RWPE2 (cell line): ENCODE data around the gene TEDC2.
A peak's percentile ranks its signal among the peaks of the same experiment; 100 is the strongest.

ENCODE experiments used
- ATAC-seq: fragments of 200-7000 bp; cut with Tn5 transposase; 3 replicates; pipeline ENCODE4 v1.9.1; 2021; ENCODE audit warnings: low read depth
- DNase-seq: peaks from one replicate; pipeline ENCODE4 v3.0.0-alpha.2; 2020; ENCODE audit warnings: low spot score
- H3K27ac ChIP-seq: fragments of 450-650 bp; 2 replicates; pipeline ENCODE4 v1.5.1; 2017; ENCODE audit warnings: mild to moderate bottlenecking; ENCODE audit not compliant: poor library complexity, severe bottlenecking
- H3K27me3 ChIP-seq: fragments of 250-450 bp; sonication (Bioruptor Pico); 2 replicates; pipeline ENCODE4 v1.5.1; 2021; ENCODE audit warnings: mild to moderate bottlenecking, moderate library complexity; ENCODE audit not compliant: insufficient read depth, poor library complexity, severe bottlenecking
- H3K36me3 ChIP-seq: fragments of 250-450 bp; sonication (Bioruptor Pico); 2 replicates; pipeline ENCODE4 v1.5.1; 2020; ENCODE audit warnings: low read depth, mild to moderate bottlenecking, moderate library complexity
- H3K4me1 ChIP-seq: fragments of 250-450 bp; sonication (Bioruptor Pico); 2 replicates; pipeline ENCODE4 v1.5.1; 2021; ENCODE audit warnings: mild to moderate bottlenecking, moderate library complexity; ENCODE audit not compliant: insufficient read depth, poor library complexity, severe bottlenecking
- H3K4me3 ChIP-seq: fragments of 250-450 bp; sonication (Bioruptor Pico); 2 replicates; pipeline ENCODE4 v1.5.1; 2021; ENCODE audit warnings: mild to moderate bottlenecking, moderate library complexity; ENCODE audit not compliant: severe bottlenecking
- H3K9me3 ChIP-seq: fragments of 250-450 bp; sonication (Bioruptor Pico); 2 replicates; pipeline ENCODE4 v1.5.1; 2021; ENCODE audit warnings: mild to moderate bottlenecking, moderate library complexity; ENCODE audit not compliant: severe bottlenecking
- CTCF ChIP-seq: fragments of 450-650 bp; IDR thresholded peaks from one replicate; pipeline ENCODE4 v1.5.1; 2017; ENCODE audit warnings: mild to moderate bottlenecking, moderate library complexity; ENCODE audit not compliant: poor library complexity, severe bottlenecking

The TEDC2 gene

GRCh38 chr16:2473446-2473926 is 13.6 kb downstream of the TEDC2 start:
- H3K36me3 ChIP-seq: no peaks in the 10 kb centered on the region
- peak overlapping the region; percentile 54 for H3K27ac ChIP-seq
- DNase-seq: no peak

DNA sequence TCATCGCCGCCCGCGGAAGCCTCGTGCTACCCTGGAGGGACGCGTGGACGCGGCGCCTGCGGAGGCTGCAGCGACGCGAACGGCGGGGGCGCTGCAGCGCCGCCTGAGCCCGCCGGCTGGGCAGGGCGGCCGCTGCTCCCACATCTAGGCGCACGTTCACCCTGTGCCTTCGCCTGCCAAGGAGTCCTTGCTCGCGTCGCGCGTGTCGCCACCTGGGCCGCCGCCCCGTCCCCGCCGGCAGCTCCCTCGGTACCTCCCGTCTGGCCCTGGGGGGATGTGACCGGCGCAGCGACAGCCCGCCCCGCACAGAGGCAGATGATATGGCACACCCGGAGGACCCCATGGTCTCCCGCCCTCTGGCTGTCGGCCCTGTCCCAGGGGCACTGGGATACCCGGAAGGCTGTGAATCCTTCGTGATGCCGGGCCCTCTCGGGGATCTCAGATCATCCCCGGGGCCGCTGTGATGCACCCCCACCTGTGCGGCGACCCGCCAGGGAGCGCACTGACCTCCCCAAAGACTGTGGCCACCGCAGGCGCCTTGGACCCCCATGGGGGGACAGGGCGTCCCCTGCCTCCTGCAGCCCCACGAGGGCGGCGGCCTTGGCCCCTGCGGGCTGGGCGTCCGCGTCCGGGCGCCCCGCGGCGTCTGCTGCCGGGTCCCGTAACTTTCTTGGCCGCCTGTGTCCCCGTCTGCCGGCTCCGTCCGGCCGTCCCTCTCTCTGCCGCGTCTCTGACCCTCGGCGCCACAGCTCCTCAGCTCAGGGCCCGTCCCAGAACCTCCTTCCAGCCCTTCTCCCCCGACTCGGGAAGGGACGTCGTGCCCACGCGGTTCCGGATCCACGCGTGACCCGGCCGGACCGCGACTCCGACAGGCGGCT is 14.3 kb downstream of the TEDC2 start:
- peak; percentile 42 for ATAC-seq
- no peak for DNase-seq
- peak; percentile 74 for TF ChIP-seq CTCF

More at GRCh38 chr16:2473446-2473926, 13.6 kb downstream of the TEDC2 start:
- Histone ChIP-seq H3K27me3 (peaks cover 6% of the 10 kb centered on the region), H3K4me3 (peak overlapping the region; percentile 64), H3K4me1 (no peaks in the 10 kb centered on the region), H3K9me3 (no peaks in the 10 kb centered on the region)
- ATAC-seq: peak; percentile 11; the same call in 2 of the 3 replicates
- TF ChIP-seq CTCF: no peak

GRCh38 chr16:2474877-2475412 is 15.0 kb downstream of the TEDC2 start, which contains the start of gene TBC1D24:
Gene TBC1D24, plus strand, starts transcription at chr16:2475127. Its CDS starts 21,022 bp downstream, at chr16:2496149.
- no peaks in the 10 kb centered on the region for H3K36me3 ChIP-seq
- H3K9me3 ChIP-seq: no peaks in the 10 kb centered on the region
- TF ChIP-seq CTCF: no peak
- DNase-seq (no peak), ATAC-seq (peak; percentile 64)
- peak within 1 kb of the TSS; percentile 64 for H3K4me3 ChIP-seq
- H3K27me3 ChIP-seq: peaks cover 6% of the 10 kb centered on the region
- no peaks in the 10 kb centered on the region for H3K4me1 ChIP-seq
- peak within 1 kb of the TSS; percentile 54 for H3K27ac ChIP-seq

More for the DNA sequence above, 14.3 kb downstream of the TEDC2 start:
- peaks cover 6% of the 10 kb centered on the region for H3K27me3 ChIP-seq
- no peaks in the 10 kb centered on the region for H3K4me1 ChIP-seq
- H3K36me3 ChIP-seq: no peaks in the 10 kb centered on the region
- H3K4me3 ChIP-seq: peak overlapping the region; percentile 64
- no peaks in the 10 kb centered on the region for H3K9me3 ChIP-seq
- H3K27ac ChIP-seq: peak overlapping the region; percentile 54

DNA sequence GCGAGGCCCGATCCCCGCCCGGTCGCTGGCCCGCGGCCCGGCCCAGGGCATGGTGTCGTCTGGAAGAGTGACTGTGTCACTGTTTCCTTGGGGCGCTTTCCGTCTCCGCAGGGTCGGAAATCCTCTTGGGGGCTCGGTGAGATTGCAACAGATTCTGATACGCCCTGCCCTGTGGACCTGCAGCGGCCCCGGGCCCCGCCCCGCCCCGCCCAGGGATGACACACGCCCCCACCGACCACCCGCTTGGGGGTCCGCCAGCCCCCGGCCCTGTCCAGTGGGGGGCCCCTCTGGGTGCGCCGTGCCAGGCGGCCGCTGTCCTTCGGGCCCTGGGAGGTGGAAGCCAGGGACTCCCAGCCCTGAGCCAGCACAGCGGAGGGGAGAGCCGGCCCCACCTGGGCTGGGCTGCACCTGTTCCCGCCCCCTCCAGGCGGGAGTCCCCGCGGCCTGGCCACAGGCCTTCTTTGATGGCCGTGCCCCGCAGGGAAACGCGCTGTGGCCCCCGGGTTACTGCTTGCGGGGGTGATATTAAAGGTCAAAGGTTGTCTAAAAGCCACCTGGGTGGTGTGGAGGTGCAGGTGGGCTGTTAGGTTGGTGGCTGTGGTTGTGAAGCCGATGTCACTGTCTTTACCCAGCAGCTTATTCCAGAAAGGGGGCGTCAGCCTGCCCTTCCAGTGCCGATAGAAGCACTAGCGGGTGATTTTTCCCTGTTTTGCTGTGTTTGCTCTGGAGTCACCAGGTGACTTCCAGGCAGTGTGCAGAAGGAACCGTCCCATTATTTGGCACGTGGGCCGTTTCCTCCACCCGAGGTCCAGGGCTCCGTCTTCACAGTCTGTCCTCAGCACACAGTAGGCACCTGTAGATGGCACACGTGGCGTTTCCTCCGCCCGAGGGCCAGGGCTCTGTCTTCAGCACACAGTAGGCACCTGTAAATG is 15.8 kb downstream of the TEDC2 start:
- no peak for ATAC-seq
- no peak for TF ChIP-seq CTCF
- no peaks in the 10 kb centered on the region for H3K9me3 ChIP-seq
- DNase-seq: no peak
- peaks cover 6% of the 10 kb centered on the region for H3K27me3 ChIP-seq
- no peaks in the 10 kb centered on the region for H3K36me3 ChIP-seq
- peak overlapping the region; percentile 54 for H3K27ac ChIP-seq
- H3K4me3 ChIP-seq: peak overlapping the region; percentile 64
- H3K4me1 ChIP-seq: no peaks in the 10 kb centered on the region
